Measurements from ENCODE around the gene SPNS2. TPM values are rescaled to one million over a fixed set of nuclear protein-coding genes. Genes with fewer than 3 reads are reported as not detected.

Gene SPNS2, protein sequence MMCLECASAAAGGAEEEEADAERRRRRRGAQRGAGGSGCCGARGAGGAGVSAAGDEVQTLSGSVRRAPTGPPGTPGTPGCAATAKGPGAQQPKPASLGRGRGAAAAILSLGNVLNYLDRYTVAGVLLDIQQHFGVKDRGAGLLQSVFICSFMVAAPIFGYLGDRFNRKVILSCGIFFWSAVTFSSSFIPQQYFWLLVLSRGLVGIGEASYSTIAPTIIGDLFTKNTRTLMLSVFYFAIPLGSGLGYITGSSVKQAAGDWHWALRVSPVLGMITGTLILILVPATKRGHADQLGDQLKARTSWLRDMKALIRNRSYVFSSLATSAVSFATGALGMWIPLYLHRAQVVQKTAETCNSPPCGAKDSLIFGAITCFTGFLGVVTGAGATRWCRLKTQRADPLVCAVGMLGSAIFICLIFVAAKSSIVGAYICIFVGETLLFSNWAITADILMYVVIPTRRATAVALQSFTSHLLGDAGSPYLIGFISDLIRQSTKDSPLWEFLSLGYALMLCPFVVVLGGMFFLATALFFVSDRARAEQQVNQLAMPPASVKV
- total RNA-seq, result 1 to 10 TPM; 6.7 to 6.9 TPM

- Mint-ChIP-seq H3K27me3 (peaks cover 37% of the 10 kb centered on the region), H3K4me3 (peak within 1 kb of the TSS; percentile 81), H3K9me3 (no peaks in the 10 kb centered on the region), H3K27ac (peak within 1 kb of the TSS; percentile 43), H3K4me1 (peaks cover 30% of the 10 kb centered on the region), H3K36me3 (peaks cover 2% of the 10 kb centered on the region)
- ATAC-seq (ENCODE audit: low read depth) (peak; percentile 83), DNase-seq (peak; percentile 83)
- POLR2A ChIA-PET, result interaction anchor here (0.5 to 3.7 kb wide), 12 partner anchors 10 to 214 kb away, joined by 3 to 21 read pairs (median 6); partner anchors contain the start of genes MYBBP1A and SPNS3
These were observed at the start of gene SPNS2 for GRCh38 chr17:4498461-4499397. SPNS2 (plus strand) TSS chr17:4498881; CDS start chr17:4499048, 167 bp downstream.

- POLR2A ChIA-PET, result no interaction called here
- Mint-ChIP-seq H3K9me3 (no peaks in the 10 kb centered on the region), H3K36me3 (peaks cover 15% of the 10 kb centered on the region), H3K4me1 (peaks cover 4% of the 10 kb centered on the region), H3K4me3 (no peak overlapping the region), H3K27ac (no peak overlapping the region), H3K27me3 (no peaks in the 10 kb centered on the region)
- ATAC-seq (ENCODE audit: low read depth) (no peak), DNase-seq (no peak)
These were observed 48.9 kb upstream of the SPNS2 start for GRCh38 chr17:4449736-4450135.

- Mint-ChIP-seq H3K27me3 (no peaks in the 10 kb centered on the region), H3K27ac (no peak overlapping the region), H3K36me3 (peaks cover 15% of the 10 kb centered on the region), H3K4me3 (no peak overlapping the region), H3K4me1 (peaks cover 4% of the 10 kb centered on the region), H3K9me3 (no peaks in the 10 kb centered on the region)
- POLR2A ChIA-PET, result interaction anchor here (0.6 to 0.8 kb wide), 4 partner anchors 11 to 118 kb away, joined by 5 to 6 read pairs (median 6); no protein-coding TSS in a partner anchor
- DNase-seq, result no peak
- ATAC-seq (ENCODE audit: low read depth), result no peak
These were observed 47.9 kb upstream of the SPNS2 start for GRCh38 chr17:4450710-4451316.

- Mint-ChIP-seq H3K36me3 (peaks cover 16% of the 10 kb centered on the region), H3K27me3 (no peaks in the 10 kb centered on the region), H3K4me3 (no peak overlapping the region), H3K4me1 (no peaks in the 10 kb centered on the region), H3K27ac (no peak overlapping the region), H3K9me3 (no peaks in the 10 kb centered on the region)
- ATAC-seq (ENCODE audit: low read depth) (no peak), DNase-seq (no peak)
- POLR2A ChIA-PET, result no interaction called here
These were observed 44.7 kb upstream of the SPNS2 start for GRCh38 chr17:4453812-4454591.

GRCh38 chr17:4460661-4461060 lies 38.0 kb upstream of the SPNS2 start:
- no peak overlapping the region for H3K4me3 Mint-ChIP-seq
- no peak for ATAC-seq (ENCODE audit: low read depth)

GRCh38 chr17:4463818-4464476 lies 34.7 kb upstream of the SPNS2 start:
- no peak overlapping the region for H3K27ac Mint-ChIP-seq
- H3K4me3 Mint-ChIP-seq, result no peak overlapping the region
- peaks cover 34% of the 10 kb centered on the region for H3K36me3 Mint-ChIP-seq
- ATAC-seq (ENCODE audit: low read depth) (no peak), DNase-seq (no peak)
- H3K4me1 Mint-ChIP-seq, result no peaks in the 10 kb centered on the region
- no peaks in the 10 kb centered on the region for H3K27me3 Mint-ChIP-seq
- H3K9me3 Mint-ChIP-seq, result peaks cover 11% of the 10 kb centered on the region
- POLR2A ChIA-PET, result no interaction called here

More at GRCh38 chr17:4460661-4461060, 38.0 kb upstream of the SPNS2 start:
- Mint-ChIP-seq H3K9me3 (peaks cover 11% of the 10 kb centered on the region), H3K4me1 (no peaks in the 10 kb centered on the region), H3K27ac (no peak overlapping the region), H3K36me3 (peaks cover 40% of the 10 kb centered on the region), H3K27me3 (no peaks in the 10 kb centered on the region)
- DNase-seq, result no peak
- POLR2A ChIA-PET, result interaction anchor here (0.6 kb wide), 1 partner anchor 244 kb away, joined by 3 read pairs; no protein-coding TSS in a partner anchor

- H3K9me3 Mint-ChIP-seq, result peaks cover 4% of the 10 kb centered on the region
- no peak for ATAC-seq (ENCODE audit: low read depth)
- POLR2A ChIA-PET, result no interaction called here
- no peak for DNase-seq
- H3K4me3 Mint-ChIP-seq, result no peak overlapping the region
- no peak overlapping the region for H3K27ac Mint-ChIP-seq
- no peaks in the 10 kb centered on the region for H3K27me3 Mint-ChIP-seq
- peaks cover 18% of the 10 kb centered on the region for H3K36me3 Mint-ChIP-seq
- H3K4me1 Mint-ChIP-seq, result no peaks in the 10 kb centered on the region
These were observed 32.9 kb upstream of the SPNS2 start for GRCh38 chr17:4465786-4466185.

DNA sequence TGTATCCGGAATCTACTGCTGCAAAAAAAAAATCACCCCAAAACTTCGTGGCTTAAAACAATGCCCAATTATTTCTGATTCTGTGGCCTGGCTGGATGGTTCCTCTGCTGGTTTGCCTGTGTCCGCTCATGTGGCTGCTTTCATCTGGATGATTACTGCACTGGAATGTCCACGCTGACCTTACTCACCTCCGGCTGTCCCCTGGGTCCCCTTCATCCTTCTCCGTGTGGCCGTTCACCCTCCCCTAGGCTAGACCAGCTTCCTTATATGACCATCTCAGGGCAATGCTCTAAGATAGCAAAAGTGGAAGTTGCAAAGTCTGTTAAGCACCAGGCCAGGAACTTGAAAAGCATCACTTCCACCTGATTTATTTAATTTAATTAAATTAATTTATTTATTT lies 31.4 kb upstream of the SPNS2 start:
- Mint-ChIP-seq H3K27me3 (no peaks in the 10 kb centered on the region), H3K4me3 (no peak overlapping the region), H3K4me1 (no peaks in the 10 kb centered on the region), H3K36me3 (peaks cover 14% of the 10 kb centered on the region), H3K27ac (no peak overlapping the region), H3K9me3 (no peaks in the 10 kb centered on the region)
- no peak for DNase-seq
- POLR2A ChIA-PET, result no interaction called here
- ATAC-seq (ENCODE audit: low read depth), result no peak

- Mint-ChIP-seq H3K27ac (no peak overlapping the region), H3K36me3 (peaks cover 8% of the 10 kb centered on the region), H3K4me3 (no peak overlapping the region), H3K4me1 (no peaks in the 10 kb centered on the region), H3K27me3 (no peaks in the 10 kb centered on the region), H3K9me3 (no peaks in the 10 kb centered on the region)
- POLR2A ChIA-PET, result no interaction called here
- ATAC-seq (ENCODE audit: low read depth) (no peak), DNase-seq (no peak)
These were observed 29.1 kb upstream of the SPNS2 start for GRCh38 chr17:4469552-4469951.

DNA sequence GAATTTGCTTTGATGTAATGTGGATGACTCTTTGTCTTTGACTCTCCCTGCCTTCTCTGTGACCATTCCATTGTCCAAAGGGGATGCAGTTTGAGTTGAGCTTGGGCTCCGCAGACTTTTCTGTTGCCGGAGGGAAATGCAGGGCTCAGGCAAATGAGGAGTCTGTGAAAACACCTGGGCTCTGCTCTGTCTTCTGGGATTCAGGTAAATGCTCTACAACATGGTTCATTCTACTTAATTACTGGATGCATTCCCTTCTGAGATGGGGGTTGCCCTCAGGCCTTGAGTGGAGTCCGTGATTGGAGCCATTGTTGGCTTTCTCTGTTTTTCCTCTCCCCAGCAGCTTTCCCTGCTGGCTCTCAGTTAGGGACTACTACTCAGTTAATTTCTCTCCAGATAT lies 26.4 kb upstream of the SPNS2 start:
- no peak overlapping the region for H3K27ac Mint-ChIP-seq
- H3K4me3 Mint-ChIP-seq, result no peak overlapping the region
- ATAC-seq (ENCODE audit: low read depth), result no peak
- POLR2A ChIA-PET, result interaction anchor here (0.5 to 1.0 kb wide), 2 partner anchors 8 to 408 kb away, joined by 3 to 4 read pairs; no protein-coding TSS in a partner anchor
- no peak for DNase-seq
- H3K27me3 Mint-ChIP-seq, result no peaks in the 10 kb centered on the region
- H3K4me1 Mint-ChIP-seq, result no peaks in the 10 kb centered on the region
- H3K36me3 Mint-ChIP-seq, result peaks cover 4% of the 10 kb centered on the region
- H3K9me3 Mint-ChIP-seq, result no peaks in the 10 kb centered on the region

GRCh38 chr17:4474093-4474492 lies 24.6 kb upstream of the SPNS2 start:
- DNase-seq, result no peak
- H3K4me3 Mint-ChIP-seq, result no peak overlapping the region
- no peak for ATAC-seq (ENCODE audit: low read depth)
- H3K36me3 Mint-ChIP-seq, result peaks cover 4% of the 10 kb centered on the region
- H3K27ac Mint-ChIP-seq, result no peak overlapping the region
- H3K27me3 Mint-ChIP-seq, result no peaks in the 10 kb centered on the region
- POLR2A ChIA-PET, result interaction anchor here (1.0 kb wide), 1 partner anchor 40 kb away, joined by 3 read pairs; the partner anchor contains the start of gene SPNS3
- no peaks in the 10 kb centered on the region for H3K4me1 Mint-ChIP-seq
- no peaks in the 10 kb centered on the region for H3K9me3 Mint-ChIP-seq

- H3K36me3 Mint-ChIP-seq, result peaks cover 4% of the 10 kb centered on the region
- DNase-seq, result no peak
- no peak overlapping the region for H3K4me3 Mint-ChIP-seq
- peaks cover 5% of the 10 kb centered on the region for H3K4me1 Mint-ChIP-seq
- no peak for ATAC-seq (ENCODE audit: low read depth)
- H3K9me3 Mint-ChIP-seq, result no peaks in the 10 kb centered on the region
- H3K27me3 Mint-ChIP-seq, result no peaks in the 10 kb centered on the region
- no peak overlapping the region for H3K27ac Mint-ChIP-seq
- POLR2A ChIA-PET, result interaction anchor here (1.8 kb wide), 1 partner anchor 11 kb away, joined by 8 read pairs; no protein-coding TSS in a partner anchor
These were observed 23.7 kb upstream of the SPNS2 start for GRCh38 chr17:4475001-4475400.
